GM19438 (cell line): ENCODE data around the gene EIF1AD.

Source experiments
- ATAC-seq: cut with Tn5 transposase; IDR thresholded peaks from one replicate; pipeline ENCODE4 v1.9.1; 2021; ENCODE audit warnings: low read depth; ENCODE audit not compliant: unreplicated experiment

Gene EIF1AD

DNA sequence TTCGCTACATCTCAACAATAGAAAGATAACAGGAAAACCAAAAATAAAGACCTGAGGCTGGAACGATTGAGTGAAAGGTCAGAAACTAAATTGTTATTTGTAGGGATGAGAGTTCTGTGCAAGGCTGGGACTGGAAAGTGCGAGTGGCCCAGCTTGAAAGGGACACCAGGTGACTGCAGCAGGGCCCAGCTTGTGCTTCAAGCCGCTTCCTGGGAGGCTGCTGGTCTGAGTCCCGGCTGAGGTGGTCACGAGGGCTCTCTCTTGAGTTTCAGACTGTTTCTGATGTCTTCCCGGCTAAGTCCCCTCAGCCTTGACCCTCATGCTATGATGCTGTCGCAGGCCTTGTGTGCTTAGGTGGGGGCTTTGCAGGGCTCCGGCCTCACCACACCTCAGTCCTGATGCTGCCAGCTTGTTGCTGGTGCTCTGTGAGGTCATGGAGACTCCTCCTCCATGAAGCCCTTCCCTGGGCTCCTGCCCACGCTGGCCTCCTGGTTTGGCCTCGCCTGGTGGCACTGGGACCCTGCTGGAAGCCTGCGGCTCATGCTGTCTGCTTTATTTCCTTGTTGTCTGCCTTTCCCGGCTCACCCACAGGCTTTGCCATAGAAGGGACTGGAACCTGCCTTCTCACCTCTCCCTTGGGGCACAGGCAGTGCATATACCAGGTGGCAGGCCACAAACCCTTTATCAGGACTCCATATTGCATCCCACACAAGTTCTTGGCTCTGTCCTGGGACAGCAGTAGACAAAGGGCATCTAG lies 4.4 kb upstream of the EIF1AD start:
- no peak for ATAC-seq

DNA sequence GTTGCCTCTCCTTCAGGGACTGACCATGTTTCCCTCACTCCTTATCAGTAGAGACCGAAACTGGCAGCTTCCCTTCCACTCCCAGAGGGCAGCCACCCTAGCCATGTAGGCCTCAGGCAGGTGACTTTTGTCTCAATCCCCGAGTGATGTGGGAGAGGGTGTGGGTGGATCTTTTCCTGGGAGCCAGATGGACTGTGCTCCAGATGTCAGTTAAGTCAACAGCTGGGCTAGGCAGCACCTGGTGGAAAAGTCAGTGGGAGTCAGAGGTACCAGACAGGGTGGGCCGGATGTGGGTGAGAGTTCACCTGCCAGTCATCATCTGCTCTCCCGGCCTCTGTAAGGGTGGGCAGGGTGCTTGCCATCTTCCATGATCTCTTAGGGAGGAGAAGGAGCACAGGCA lies 2.2 kb upstream of the EIF1AD start:
- ATAC-seq, result no peak

DNA sequence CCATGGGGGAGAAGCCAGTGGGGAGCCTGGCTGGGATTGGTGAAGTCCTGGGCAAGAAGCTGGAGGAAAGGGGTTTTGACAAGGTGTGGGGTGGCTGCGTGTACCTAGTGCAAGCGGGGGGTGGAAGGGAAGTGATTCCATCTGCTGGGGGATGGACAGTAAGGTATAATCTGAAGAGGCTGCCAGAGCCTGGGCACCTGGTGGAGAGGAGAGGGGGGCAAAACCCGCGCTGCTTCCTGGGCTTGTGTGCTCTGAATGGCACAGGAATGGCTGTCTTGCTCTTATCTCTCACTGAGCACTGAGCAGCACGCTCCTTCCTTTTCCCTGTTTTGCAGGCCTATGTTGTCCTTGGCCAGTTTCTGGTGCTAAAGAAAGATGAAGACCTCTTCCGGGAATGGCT lies 1.3 kb upstream of the EIF1AD start:
- ATAC-seq, result no peak

DNA sequence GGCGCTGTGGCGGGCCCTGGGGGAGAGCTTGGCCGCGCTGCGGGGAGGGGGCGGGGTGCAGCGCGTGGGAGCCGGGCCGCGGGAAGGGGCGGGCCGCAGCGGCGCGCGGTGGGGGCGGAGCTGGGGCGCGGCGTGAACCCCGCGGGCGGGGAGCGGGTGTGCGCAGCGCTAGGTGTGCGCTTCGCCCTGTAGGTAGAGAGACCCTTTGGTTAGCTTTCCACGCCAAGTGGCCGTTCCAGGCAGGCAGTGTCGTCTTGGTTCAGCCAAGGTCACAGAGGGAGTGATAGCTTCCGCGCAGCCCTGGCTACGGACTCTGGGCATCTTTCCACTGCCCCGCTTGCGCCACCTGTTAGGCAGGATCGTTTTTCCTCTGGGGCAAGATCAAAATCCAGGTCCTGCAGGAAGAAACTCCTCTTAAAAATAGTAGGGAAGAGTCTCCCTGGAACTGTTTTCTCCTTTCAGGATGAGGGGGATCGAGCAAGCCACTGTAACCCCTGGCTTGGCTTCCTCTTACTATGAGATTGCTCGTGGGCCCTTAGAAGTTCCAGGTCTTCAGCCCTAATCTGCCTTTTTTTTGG lies 780 bp upstream of the EIF1AD start:
- peak; percentile 39 for ATAC-seq

DNA sequence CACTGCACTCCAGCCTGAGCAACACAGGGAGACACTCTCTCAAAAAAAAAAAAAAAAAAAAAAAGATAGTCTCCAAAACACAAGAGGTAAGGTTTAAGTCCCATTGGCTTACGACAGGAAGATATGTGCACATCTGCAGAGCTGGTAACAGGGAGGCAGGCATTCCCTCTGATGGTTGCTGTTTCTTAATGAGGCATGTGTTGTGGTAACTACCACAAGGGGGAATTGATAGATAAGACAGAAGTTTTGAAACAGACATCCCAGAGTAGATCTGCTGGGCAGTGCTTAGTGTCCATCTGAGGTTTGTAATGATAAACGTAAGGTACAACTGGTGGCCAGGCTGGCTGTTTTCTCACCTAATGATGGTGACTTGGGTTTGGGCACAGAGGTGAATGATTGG lies 4.7 kb downstream of the EIF1AD start:
- no peak for ATAC-seq

DNA sequence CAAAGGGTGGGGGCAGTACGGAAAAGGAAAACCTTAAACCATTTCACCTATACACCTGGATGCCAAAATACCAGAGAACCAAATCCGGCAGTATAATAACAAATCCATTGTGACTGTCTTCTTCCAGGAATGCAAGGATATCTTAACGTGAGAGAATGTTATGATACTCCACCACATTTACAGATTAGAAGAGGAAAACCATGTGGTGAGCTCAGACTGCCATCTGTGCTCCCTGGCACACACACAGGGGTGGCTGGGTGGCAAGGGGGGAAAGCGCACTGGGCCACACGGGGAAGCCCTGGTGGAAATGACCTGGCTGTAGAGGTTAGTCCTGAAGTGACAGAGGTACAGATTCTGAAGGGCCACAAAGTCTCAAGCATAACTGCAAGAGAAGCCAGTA lies 9.9 kb downstream of the EIF1AD start:
- ATAC-seq, result no peak

DNA sequence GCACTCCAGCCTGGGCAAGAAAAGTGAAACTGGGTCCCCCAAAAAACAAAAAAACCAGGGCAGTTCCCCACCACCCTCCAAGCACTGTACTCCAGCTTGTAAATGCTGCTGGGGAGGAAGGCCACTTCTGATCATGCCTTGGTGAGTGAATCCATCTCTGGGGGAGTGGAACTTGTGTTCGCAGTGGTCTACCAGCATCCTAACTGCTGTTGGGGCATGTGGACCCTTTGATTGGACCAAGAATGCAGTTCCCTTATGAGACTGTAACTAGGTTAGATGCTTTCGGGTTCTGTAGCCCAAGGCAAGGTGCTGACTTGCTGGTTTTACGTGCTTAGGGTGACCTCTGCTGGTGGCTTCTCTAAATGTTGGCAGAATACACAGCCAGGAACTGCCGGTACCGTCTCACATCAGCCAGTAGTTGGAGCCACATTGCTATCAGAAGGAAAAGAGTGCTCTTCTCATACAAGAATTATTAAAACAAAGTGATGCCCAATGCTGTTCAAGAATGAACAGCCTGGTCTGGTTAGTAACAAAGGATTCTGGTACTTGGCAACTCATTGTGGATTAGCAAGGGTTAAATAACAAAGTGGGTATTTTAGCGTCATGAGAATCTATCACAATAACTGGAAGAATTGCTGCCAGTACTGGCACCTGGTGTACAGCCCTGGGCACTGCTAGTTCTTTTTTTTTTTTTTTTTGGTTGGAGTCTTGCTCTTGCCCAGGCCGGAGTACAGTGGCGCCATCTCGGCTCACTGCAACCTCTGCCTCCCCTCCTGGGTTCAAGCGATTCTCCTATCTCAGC lies 13.0 kb downstream of the EIF1AD start:
- peak; percentile 91 for ATAC-seq

DNA sequence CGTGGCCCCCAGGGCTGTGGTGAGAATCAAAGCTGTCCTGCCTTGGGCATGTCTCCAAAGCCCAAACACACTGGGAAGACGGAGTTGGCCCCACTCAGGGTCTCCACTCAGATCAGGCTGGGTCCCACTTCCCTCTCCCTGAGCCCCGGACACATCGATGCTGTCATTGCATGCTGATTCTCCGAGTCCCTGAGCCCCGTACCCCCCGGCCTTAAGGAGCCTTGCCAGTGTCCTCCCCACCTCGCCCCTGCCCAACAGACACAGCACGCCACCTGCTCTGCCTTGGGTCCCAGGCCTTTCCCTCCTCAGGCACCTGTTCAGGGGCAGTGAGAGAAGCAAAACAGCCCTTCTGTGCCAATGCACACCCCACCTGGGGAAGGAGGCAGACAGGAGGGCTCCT lies 14.6 kb downstream of the EIF1AD start:
- no peak for ATAC-seq

DNA sequence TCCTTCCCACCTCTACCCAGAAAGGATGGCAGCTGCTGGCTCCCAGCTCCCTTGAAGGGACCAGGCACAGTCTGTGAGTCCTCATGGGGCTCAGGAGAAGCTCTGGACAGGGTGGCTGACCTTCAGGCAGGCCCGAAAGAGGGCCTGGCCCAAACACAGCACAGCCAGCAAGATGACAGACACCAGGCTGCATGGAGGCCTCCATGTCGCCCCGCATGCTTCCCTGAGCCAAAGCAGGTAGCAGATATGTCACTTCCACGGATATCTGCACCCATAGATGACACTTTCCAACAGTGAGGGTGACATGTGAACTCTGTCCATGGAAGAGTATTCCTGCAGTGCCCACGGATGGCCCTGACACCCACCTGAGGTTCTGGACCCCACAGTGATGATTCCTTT lies 18.4 kb downstream of the EIF1AD start:
- ATAC-seq, result no peak

DNA sequence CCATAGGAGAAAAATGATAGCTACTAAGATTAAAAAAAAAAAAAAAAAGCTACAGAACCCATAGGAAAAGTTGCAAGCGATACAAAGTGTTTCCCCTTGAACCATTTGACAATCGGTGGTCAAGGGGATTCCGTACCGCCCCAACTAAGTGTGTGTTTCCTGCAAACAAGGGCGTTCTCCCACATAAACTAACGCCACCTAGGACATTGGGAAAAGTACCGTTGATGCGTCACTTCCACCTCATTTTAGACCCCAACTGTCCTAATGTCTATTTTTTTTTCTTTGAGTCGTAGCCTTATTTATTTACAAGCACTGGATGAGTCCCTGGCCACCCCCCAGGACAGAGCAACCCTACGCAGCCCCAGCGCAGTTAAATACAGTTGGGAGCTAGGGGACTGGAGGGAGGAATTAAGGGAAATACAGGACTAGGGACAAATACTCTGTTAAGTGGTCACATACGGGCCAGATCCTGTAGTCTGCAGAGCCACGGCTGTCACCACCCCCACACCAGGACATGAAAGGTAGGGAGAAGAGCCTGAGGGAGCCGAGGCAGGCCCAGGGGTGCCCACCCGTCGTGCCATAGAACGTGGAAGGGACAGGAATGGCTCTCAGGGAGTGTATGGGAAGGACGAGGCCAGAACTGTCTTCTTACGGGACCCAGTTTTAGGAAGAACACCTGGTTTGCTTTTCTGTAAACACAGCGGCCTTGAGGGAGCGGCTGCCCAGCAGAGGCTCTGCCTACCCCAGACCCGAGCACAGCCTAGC lies 19.0 kb downstream of the EIF1AD start:
- no peak for ATAC-seq

DNA sequence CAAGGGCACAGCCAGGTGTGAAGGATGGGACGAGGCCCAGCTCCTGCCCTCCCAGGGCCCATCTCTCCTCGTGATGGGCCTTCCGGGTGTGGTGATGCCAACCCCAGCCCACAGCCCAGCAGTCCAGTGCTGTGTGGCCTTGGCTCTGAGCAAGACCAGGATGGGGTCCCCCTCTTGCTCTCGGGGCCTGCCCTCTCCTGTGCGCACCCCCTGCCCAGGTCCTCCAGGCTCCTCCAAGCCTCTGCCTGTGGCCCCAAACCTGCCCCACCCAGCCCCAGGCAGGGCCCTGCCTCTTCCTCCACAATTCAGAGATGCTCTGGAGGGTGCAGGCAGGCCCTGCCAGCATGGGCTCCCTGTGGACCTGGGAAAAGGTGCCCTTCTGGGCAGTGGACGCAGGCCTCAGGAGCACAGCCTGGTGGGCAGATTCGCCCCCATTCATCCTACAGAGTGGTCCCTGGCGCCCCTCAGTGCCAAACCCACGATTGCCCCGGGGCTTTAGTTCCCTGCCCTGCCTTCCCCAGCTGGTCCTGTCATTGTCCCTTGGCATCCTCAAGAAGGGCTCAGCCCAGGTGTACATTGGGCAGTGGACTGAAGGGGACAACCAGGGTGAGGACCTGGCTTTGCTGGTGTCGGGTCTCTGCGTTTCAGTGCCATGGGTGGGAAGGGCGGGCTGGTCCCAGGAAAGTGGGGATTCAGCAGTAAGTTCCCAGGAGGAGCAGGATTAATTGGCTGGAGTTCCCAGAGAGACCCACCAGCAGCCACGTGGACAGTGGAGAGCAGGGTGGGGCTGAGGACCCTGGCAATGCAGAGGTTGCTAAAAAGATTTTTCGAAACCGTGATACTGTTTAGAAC lies 19.8 kb downstream of the EIF1AD start:
- no peak for ATAC-seq

DNA sequence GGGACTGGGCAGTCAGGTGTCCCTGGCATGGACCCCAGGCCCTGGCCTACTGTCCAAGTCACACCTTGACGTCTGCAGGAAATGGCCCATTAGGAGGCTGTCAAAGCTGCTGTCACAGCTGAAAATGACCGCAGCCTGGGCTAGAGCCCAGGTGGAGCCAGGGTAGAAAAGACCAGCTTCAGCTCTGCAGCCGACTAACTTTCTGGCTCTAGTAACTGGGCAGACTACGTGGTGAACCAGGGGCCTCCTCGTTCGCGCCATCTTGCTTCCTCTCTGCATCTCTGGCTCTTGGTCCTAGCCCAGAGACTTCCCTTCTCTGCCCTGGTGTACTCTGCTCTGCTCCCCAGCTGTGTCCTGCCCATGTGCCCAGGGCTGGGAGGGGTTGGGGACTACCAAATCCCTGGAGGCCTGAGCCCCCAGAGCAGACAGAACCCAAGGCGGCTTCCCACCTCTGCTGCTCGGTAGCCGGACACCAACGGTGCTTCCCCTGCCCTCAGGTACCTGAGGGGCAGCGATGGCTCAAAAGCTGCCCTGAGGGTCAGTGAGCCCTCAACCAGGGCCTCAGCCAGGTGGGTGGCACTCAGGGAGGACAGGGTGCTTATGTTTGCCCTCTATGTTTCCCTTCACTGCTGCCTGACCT lies 20.7 kb downstream of the EIF1AD start:
- no peak for ATAC-seq

DNA sequence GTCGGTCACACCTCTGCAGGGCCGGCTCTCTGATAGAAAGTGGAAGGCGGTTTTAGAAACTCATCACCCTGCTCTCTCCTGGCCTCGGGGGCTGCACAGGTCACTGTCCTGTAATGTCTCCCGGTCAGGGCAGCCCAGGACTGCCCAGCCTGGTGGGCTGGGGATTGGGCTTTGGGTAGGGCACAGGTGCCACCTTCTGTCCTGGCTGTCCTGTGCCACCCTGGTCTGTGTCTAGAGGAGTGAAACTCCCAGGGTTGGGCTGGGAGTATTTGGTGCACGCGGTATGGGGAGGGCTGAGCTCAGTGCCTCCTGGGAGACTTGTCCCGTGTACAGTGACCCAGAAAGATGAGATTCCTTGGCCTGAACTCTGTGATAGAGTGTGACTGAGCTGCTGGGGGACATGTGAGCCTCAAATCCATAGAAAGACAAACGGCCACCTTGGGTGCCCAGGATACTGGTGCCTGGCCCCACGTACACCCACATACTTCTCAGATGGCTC lies 22.6 kb downstream of the EIF1AD start:
- no peak for ATAC-seq

DNA sequence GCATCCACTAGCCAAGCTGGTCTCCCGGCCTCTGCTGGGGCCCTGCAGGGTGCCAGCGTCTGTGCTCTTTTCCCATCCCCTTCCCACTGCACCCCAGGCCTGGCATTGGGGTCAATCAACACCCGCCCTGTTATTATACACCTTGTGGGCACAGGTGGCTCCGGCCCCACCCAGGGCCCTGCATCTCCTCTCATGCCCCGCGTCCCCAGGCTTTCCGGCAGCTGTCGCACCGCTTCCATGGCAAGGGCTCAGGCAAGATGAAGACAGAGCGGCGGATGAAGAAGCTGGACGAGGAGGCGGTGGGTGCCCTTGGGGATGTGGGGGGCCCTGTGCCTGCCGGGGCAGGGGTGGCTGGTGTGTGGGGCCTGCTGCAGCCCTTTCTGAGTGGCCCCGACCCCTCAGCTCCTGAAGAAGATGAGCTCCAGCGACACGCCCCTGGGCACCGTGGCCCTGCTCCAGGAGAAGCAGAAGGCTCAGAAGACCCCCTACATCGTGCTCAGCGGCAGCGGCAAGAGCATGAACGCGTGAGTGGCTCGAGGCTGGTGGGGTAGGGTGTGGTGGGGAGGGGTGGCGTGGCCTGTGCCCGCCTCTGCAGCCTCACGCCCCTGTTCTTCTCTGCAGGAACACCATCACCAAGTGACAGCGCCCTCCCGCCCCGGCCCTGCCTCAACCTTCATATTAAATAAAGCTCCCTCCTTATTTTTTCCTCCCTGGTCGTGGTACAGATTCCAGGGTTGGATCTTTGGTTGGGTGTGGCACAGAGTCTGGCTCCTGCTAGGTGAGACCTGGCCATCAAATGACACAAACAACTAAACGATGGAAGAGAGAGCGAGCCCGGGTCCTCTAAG lies 23.3 kb downstream of the EIF1AD start:
- ATAC-seq, result no peak

DNA sequence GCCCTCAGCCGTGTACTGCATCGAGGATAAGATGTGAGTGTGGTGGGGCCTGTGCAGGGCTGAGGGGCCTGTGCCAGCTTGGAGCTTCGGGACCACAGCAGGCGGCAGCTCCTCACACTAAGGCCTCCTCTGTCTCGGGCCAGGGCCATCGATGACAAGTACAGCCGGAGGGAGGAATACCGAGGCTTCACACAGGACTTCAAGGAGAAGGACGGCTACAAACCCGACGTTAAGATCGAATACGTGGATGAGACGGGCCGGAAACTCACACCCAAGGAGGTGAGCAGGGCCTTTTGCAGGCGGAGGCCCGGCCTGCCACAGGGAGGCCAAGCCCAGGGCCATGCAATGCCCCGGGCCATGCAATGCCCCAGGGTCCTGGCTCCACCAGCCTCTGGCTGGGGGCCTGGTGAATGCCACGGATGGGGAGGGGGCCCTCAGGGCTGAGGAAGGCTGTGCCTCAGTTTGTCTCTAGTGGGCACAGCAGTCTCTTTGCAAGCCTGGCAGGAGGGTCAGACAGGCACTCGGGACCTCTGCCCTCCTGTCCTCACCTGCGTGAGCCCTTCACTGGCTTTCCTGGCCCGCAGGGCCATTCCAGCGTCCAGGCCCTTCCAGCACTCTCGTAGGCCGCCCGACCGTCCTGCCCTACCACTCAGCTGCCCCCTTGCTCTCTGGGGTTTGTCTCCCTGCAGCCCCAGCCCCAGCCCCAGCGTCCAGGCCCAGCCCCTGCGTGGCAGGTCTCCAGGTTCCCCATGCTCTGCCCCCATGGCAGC lies 24.2 kb downstream of the EIF1AD start:
- ATAC-seq, result no peak

DNA sequence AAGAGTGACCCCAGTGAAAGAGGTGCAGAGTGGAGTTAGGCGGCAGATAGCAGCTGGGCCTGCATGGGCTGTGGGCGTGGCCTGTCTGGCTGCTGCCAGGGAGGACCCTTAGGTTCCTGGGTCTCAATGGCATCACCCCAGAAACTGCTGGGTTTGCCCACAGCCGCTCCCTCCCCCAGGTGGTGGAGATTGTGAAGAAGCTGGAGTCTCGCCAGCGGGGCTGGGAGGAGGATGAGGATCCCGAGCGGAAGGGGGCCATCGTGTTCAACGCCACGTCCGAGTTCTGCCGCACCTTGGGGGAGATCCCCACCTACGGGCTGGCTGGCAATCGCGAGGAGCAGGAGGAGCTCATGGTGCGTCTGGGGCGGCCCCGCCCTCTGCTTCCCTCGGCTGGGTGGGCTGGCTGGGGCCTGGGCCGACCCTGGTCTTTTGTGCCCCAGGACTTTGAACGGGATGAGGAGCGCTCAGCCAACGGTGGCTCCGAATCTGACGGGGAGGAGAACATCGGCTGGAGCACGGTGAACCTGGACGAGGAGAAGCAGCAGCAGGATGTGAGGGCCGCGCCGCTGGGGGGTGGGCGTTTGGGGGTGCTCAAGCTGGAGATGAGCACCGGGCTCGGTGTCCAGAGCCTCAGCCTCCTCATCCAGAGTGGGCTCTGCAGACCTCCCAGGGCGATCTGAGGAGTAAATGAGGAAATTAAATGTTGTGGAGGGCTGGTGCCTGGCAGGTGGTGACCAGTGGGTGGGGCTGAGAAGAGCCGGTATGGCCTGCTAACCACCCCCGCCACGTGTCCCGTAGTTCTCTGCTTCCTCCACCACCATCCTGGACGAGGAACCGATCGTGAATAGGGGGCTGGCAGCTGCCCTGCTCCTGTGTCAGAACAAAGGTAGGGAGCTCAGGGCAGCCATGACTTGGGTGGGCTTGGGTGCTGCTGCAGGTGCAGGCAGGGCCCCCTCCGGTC lies 25.5 kb downstream of the EIF1AD start:
- ATAC-seq, result no peak

DNA sequence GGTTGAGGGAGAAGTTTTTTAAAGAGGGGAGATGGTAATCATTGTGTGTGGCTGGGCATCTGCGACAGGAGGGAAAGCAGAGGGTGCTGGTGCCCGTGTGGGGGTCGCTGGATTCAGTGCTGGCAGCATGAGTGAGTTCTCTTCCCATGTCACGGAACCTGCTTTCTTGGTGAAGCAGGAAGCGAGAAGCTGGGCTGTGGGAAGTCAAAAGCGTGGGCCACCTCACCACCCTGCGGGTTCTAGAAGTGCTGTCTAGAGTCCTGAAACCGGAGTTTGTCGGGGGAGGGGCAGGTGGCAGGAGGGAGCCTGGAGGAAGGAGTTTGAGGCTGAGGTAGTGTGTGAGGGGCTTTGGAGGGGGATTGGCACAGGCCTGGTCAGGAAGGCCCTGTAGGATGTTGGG lies 26.2 kb downstream of the EIF1AD start:
- ATAC-seq, result no peak
